Chondrocyte (in vitro differentiated cells): ENCODE data around the gene SYNGR1. TPM values are rescaled to one million over a fixed set of nuclear protein-coding genes. Genes with fewer than 3 reads are reported as not detected.
A peak's percentile ranks its signal among the peaks of the same experiment; 100 is the strongest.

Experiments used
- DNase-seq: peaks from one replicate; pipeline ENCODE4 v3.0.0; 2021; ENCODE audit warnings: mixed read lengths, low spot score
- H3K27ac Mint-ChIP-seq: one replicate; pipeline ENCODE4 v1.8.0; 2021; ENCODE audit warnings: mild to moderate bottlenecking, moderate library complexity, mixed read lengths; ENCODE audit not compliant: unreplicated experiment
- H3K27me3 Mint-ChIP-seq: 2 replicates; pipeline ENCODE4 v1.8.0; 2021; ENCODE audit warnings: low read depth, mixed read lengths
- H3K36me3 Mint-ChIP-seq: 2 replicates; pipeline ENCODE4 v1.8.0; 2021; ENCODE audit warnings: low read depth, mixed read lengths
- H3K4me1 Mint-ChIP-seq: 2 replicates; pipeline ENCODE4 v1.8.0; 2021; ENCODE audit warnings: low read depth, mild to moderate bottlenecking, mixed read lengths
- H3K4me3 Mint-ChIP-seq: one replicate; pipeline ENCODE4 v1.8.0; 2021; ENCODE audit warnings: mild to moderate bottlenecking, moderate library complexity, mixed read lengths; ENCODE audit not compliant: unreplicated experiment
- H3K9me3 Mint-ChIP-seq: 2 replicates; pipeline ENCODE4 v1.8.0; 2021; ENCODE audit warnings: low read depth, mixed read lengths
- total RNA-seq: library from RNA; stranded (reverse); gene quantifications from 3 replicates; pipeline ENCODE4 v1.2.1, GENCODE V29; 2021
- TF ChIP-seq, protein P1 (sequence below): fragments of 200-600 bp; sonication (generic); IDR thresholded peaks from 2 replicates; pipeline ENCODE4 v1.5.0; 2021; ENCODE audit warnings: antibody characterized with exemption, mild to moderate bottlenecking, moderate library complexity

The SYNGR1 gene
- total RNA-seq, 1 donor from 2014 or later: 18.4 TPM

DNA sequence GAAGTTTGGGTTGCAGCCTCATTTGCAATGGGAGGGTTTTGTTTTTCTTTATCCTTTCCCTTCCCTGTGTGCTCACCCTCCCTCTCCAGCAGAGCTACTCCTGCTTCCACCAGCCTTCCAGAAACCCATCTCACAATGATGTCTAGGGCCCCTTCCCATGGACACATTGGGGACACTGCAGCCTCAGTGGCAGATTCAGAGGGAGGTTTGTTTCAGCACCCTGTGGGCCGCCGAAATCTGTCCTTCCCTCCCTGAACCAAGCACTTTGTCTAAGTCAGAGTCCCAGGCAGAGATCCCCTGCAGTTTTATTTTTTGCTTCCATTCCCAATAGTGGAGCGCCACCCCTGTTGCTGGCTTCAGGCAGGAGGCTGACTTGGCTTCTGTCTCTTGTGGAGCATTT, 8.6 kb upstream of the SYNGR1 start:
- Mint-ChIP-seq H3K4me3 (no peak overlapping the region), H3K27ac (no peak overlapping the region), H3K27me3 (no peaks in the 10 kb centered on the region), H3K4me1 (peaks cover 4% of the 10 kb centered on the region), H3K9me3 (no peaks in the 10 kb centered on the region), H3K36me3 (no peaks in the 10 kb centered on the region)
- TF ChIP-seq, protein P1, sequence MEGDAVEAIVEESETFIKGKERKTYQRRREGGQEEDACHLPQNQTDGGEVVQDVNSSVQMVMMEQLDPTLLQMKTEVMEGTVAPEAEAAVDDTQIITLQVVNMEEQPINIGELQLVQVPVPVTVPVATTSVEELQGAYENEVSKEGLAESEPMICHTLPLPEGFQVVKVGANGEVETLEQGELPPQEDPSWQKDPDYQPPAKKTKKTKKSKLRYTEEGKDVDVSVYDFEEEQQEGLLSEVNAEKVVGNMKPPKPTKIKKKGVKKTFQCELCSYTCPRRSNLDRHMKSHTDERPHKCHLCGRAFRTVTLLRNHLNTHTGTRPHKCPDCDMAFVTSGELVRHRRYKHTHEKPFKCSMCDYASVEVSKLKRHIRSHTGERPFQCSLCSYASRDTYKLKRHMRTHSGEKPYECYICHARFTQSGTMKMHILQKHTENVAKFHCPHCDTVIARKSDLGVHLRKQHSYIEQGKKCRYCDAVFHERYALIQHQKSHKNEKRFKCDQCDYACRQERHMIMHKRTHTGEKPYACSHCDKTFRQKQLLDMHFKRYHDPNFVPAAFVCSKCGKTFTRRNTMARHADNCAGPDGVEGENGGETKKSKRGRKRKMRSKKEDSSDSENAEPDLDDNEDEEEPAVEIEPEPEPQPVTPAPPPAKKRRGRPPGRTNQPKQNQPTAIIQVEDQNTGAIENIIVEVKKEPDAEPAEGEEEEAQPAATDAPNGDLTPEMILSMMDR: no peak
- DNase-seq: no peak

DNA sequence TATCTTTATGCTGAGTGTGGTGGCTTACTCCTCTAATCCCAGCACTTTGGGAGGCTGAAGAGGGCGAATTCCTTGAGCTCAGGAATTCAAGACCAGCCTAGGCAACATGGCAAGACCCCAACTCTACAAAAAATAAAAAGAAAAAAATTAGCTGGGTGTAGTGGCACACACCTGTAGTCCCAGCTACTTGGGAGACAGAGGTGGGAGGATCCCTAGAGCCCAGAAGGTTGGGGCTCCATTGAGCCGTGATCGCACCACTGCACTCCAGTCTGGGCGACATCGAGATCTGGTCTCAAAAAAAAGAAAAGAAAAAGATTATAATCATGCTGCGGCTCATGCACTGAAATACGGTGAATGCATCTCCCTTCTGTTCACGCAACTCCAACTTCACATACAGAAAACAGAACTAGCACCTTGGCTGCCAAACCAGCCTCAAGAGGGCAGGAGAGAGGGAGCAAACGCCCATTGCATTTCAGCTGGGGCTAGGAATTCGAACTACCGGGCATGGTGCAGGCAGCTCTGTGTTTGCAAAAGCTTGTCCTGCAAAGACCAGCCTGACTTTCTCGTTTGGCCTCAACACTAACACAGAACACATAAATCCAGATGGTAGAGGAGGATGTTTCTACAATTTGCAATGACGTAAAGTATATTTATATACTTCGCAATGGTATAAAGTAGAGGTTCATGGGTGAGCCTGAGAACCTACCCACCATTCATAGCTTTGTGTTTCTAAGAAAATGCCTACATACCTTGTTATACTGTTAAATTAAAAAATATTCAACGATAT, 6.3 kb upstream of the SYNGR1 start:
- no peaks in the 10 kb centered on the region for H3K9me3 Mint-ChIP-seq
- TF ChIP-seq, protein P1: peak; percentile 85
- H3K4me3 Mint-ChIP-seq: no peak overlapping the region
- DNase-seq: no peak
- H3K4me1 Mint-ChIP-seq: peaks cover 4% of the 10 kb centered on the region
- no peak overlapping the region for H3K27ac Mint-ChIP-seq
- no peaks in the 10 kb centered on the region for H3K36me3 Mint-ChIP-seq
- H3K27me3 Mint-ChIP-seq: no peaks in the 10 kb centered on the region

DNA sequence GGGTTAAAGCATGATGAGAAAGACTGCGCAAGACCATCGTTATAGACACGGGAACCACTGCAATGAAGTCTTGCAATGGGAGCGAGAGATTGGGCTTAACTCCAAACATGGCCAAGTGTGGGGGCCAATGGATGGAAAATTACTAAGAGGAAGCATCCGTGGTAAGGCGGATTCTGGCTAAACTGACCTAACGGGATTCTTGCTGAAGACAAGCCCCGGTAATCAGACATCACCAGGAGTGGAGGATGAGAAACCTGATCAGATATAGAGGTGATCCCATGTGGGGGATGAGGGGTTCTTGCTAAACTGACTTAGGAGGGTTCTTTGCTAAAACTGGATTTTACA, 5.8 kb upstream of the SYNGR1 start:
- Mint-ChIP-seq H3K36me3 (no peaks in the 10 kb centered on the region), H3K9me3 (no peaks in the 10 kb centered on the region), H3K27me3 (no peaks in the 10 kb centered on the region), H3K4me1 (peaks cover 5% of the 10 kb centered on the region), H3K4me3 (no peak overlapping the region), H3K27ac (no peak overlapping the region)
- TF ChIP-seq, protein P1: no peak
- no peak for DNase-seq

DNA sequence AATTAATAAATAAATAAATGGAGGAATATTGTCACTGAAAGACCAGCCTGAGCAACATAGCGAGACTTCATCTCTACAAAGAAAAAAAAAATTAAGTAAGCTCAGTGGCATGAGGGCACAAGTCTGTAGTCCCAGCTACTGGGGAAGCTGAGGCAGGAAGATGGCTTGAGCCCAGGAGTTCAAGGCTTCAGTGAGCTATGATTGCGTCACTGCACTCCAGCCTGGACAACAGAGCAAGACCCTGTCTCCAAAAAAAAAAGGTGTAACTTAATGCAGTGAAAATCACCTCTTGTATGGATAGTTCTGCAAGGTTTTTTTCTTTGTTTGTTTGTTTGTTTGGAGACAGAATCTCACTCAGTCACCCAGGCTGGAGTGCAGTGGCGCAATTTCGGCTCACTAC, 4.6 kb upstream of the SYNGR1 start:
- no peaks in the 10 kb centered on the region for H3K27me3 Mint-ChIP-seq
- no peaks in the 10 kb centered on the region for H3K36me3 Mint-ChIP-seq
- H3K9me3 Mint-ChIP-seq: no peaks in the 10 kb centered on the region
- peaks cover 10% of the 10 kb centered on the region for H3K4me1 Mint-ChIP-seq
- DNase-seq: no peak
- TF ChIP-seq, protein P1: no peak
- no peak overlapping the region for H3K27ac Mint-ChIP-seq
- H3K4me3 Mint-ChIP-seq: no peak overlapping the region

DNA sequence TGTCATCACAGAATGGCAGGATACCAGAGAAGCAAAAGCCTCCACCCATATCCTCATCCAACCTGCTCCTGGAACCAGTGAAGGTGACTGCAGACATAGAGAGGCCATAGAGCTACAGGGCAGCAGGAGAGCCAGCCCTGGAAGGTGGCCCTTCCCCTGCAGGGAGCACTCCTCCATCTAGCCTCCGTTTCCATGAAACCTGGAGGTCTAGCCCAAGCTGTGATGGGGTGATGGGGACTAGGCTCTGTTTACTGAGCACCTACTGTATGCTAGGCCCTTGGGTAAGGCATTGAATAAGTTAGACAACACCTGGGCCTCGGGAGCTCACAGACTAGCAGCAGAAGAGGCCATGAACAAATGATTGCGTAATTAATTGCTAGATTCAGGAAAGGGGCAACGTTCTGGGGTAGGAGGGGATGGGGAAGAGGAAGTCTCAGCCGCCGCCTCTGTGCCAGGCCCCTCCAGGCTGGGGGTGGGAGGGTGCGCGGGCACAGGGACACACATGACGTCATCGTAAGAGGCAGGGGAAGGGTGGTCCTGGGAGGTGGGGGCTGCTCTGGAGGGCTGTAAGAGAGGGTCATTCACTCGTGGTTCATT, 784 bp upstream of the SYNGR1 start:
- Mint-ChIP-seq H3K36me3 (no peaks in the 10 kb centered on the region), H3K27me3 (no peaks in the 10 kb centered on the region), H3K9me3 (no peaks in the 10 kb centered on the region), H3K27ac (no peak overlapping the region), H3K4me3 (peak overlapping the region; percentile 72), H3K4me1 (peaks cover 22% of the 10 kb centered on the region)
- DNase-seq: no peak
- TF ChIP-seq, protein P1: no peak
